PC-9 (cell line): ENCODE results near the gene ENG. TPM values are rescaled to one million over a fixed set of nuclear protein-coding genes. Genes with fewer than 3 reads are reported as not detected.

Experiments
- Bru-seq: library from RNA; stranded (reverse); fragments of 400-500 nt; gene quantifications from one replicate; lab custom pipeline; 2021; lab: Mats Ljungman, UMichigan
- BruChase-seq, 2 experiments: library from RNA; stranded (reverse); fragments of 400-500 nt; gene quantifications; one replicate each; lab custom pipeline; 2021; lab: Mats Ljungman, UMichigan
- BruUV-seq: library from RNA; stranded (reverse); fragments of 400-500 nt; replicated peaks from 2 replicates; lab custom pipeline; 2021; lab: Mats Ljungman, UMichigan
- CTCF ChIA-PET: fragments of 300-600 bp; sonication (Branson Sonifier 250); formaldehyde crosslinking; loops from one replicate; lab custom pipeline; 2022; ENCODE audit warnings: antibody characterized with exemption; lab: Charles Lee
- POLR2A ChIA-PET: fragments of 300-600 bp; sonication (Branson Sonifier 250); formaldehyde crosslinking; loops from one replicate; lab custom pipeline; 2022; ENCODE audit warnings: antibody characterized with exemption; ENCODE audit not compliant: unreplicated experiment; lab: Charles Lee
- DNase-seq, 2 experiments: peaks; one replicate each; pipeline versions ENCODE4 v3.0.0 to v3.0.0-alpha.2; 2015 to 2022; ENCODE audit warnings: mixed read lengths in 1 of 2
- H2AFZ ChIP-seq: fragments of 200-600 bp; sonication (generic); 2 replicates; pipeline ENCODE4 v1.8.1; 2017; ENCODE audit warnings: antibody characterized with exemption
- H3F3A ChIP-seq: fragments of 200-600 bp; sonication (generic); 2 replicates; pipeline ENCODE4 v1.8.1; 2017; ENCODE audit warnings: antibody characterized with exemption, mild to moderate bottlenecking, low read depth; ENCODE audit not compliant: insufficient read depth
- H3K27ac ChIP-seq: fragments of 200-600 bp; sonication (generic); 2 replicates; pipeline ENCODE4 v1.6.1; 2016; ENCODE audit warnings: mixed run types
- H3K27me3 ChIP-seq: fragments of 200-600 bp; sonication (generic); 2 replicates; pipeline ENCODE4 v1.6.1; 2016; ENCODE audit warnings: low read depth, mixed run types; ENCODE audit not compliant: insufficient read depth
- H3K36me3 ChIP-seq: fragments of 200-600 bp; sonication (generic); 2 replicates; pipeline ENCODE4 v1.6.1; 2016; ENCODE audit warnings: low read depth, mixed run types
- H3K4me1 ChIP-seq: fragments of 200-600 bp; sonication (generic); replicated peaks from 2 replicates; pipeline ENCODE4 v1.6.1; 2016; ENCODE audit warnings: mixed run types; ENCODE audit not compliant: insufficient read depth
- H3K4me2 ChIP-seq: fragments of 200-600 bp; sonication (generic); 2 replicates; pipeline ENCODE4 v1.6.1; 2017; ENCODE audit warnings: mixed run types
- H3K4me3 ChIP-seq: fragments of 200-600 bp; sonication (generic); 2 replicates; pipeline ENCODE4 v1.6.1; 2016; ENCODE audit warnings: mixed run types
- H3K79me2 ChIP-seq: fragments of 200-600 bp; sonication (generic); 2 replicates; pipeline ENCODE4 v1.6.1; 2017; ENCODE audit warnings: low read depth, mixed run types
- H3K9me2 ChIP-seq: fragments of 200-600 bp; sonication (generic); 2 replicates; pipeline ENCODE4 v1.8.1; 2017; ENCODE audit warnings: mild to moderate bottlenecking; ENCODE audit not compliant: insufficient read depth
- H3K9me3 ChIP-seq: fragments of 200-600 bp; sonication (generic); 2 replicates; pipeline ENCODE4 v1.8.1; 2016; ENCODE audit warnings: low read depth; ENCODE audit not compliant: insufficient read depth
- H4K20me1 ChIP-seq: fragments of 200-600 bp; sonication (generic); 2 replicates; pipeline ENCODE4 v1.8.1; 2017; ENCODE audit not compliant: insufficient read depth
- EZH2 ChIP-seq: fragments of 200-600 bp; sonication (generic); IDR thresholded peaks from 2 replicates; pipeline ENCODE4 v1.8.0; 2017; ENCODE audit warnings: antibody characterized with exemption, low read depth
- intact Hi-C: fragments of 100-400 bp; cut with micrococcal nuclease; formaldehyde crosslinking; loops from one replicate; pipeline ENCODE4 v1.10.0; 2022; ENCODE audit not compliant: unreplicated experiment
- long read RNA-seq: library from polyadenylated mRNA; stranded (forward); transcript quantifications from one replicate; pipeline ENCODE4 v2.0.0, GENCODE V29; 2022
- total RNA-seq: library from RNA; stranded (reverse); gene quantifications from 2 replicates; pipeline ENCODE4 v1.2.3, GENCODE V29; 2021
- TF ChIP-seq, protein P1 (sequence below): fragments of 200-600 bp; sonication (generic); conservative IDR thresholded peaks from 2 replicates; pipeline ENCODE4 v1.6.1; 2017; ENCODE audit warnings: mixed run types, antibody characterized with exemption, mild to moderate bottlenecking, moderate library complexity

The ENG gene
- 18.4 and 23.1 TPM in 2 replicates for total RNA-seq
- Bru-seq, nascent RNA = percentile 41 among the genes with signal in this experiment
- BruChase-seq, experiment 1, labeled RNA remaining after a 2-hour chase = percentile 32 among the genes with signal in this experiment
- BruChase-seq, experiment 2, labeled RNA remaining after a 6-hour chase = percentile 48 among the genes with signal in this experiment
- long read RNA-seq, transcript ENG-202 (15 exons, 3,048 nt) = major isoform, 35 of 136 reads
- long read RNA-seq, partial matches to known transcripts = 11 of 136 reads
- long read RNA-seq, other reads (novel, unspliced or antisense) = 87 of 136 reads

DNA sequence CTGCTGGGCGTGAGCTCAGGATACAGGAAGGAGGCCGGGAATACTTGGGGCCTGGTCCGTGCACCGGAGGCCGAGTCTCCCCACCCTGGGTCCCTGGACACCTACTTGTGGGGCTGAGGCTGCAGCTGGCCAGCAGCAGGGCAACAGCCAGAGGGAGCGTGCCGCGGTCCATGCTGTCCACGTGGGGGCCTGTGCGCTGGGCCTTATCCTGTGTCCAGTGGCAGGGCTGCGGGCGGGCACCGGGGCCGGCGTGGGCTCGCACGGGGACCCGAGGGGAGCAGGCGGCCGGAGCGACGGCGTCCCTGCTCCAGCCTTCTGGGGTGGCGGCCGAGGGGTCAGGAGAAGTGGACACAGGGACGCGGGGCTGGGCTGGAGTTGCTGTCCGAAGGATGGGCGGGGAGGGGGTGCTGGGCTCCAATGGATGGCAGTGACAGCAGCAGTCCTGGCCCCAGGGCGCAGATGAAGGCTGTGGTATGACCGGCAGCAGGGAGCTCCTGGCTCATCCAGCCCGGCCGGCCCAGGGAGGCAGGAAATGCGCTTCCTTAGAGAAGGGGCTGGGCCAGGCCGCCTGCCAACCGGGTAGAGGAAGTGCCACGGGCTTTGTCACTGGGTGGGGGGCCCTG lies at the start of gene ENG:
ENG (minus strand) TSS at position 475 of the 623 bp plus-strand sequence; CDS start at position 172, 303 bp downstream.
- H3K79me2 ChIP-seq = no peaks in the 10 kb centered on the region
- H3K9me3 ChIP-seq = peaks cover 8% of the 10 kb centered on the region
- BruUV-seq = no TSS peak
- intact Hi-C loops = loop anchor here (1.0 to 2.0 kb wide), 2 partner anchors 15 to 51 kb away; no protein-coding TSS in a partner anchor
- POLR2A ChIA-PET = interaction anchor here (0.5 to 0.6 kb wide), 5 partner anchors 53 to 1058 kb away, joined by 3 to 6 read pairs (median 3); no protein-coding TSS in a partner anchor
- peaks cover 1% of the 10 kb centered on the region; the same call in 1 of the 2 replicates for H3K36me3 ChIP-seq
- H3K4me3 ChIP-seq = peak within 1 kb of the TSS; percentile 54
- H3K27ac ChIP-seq = no peak within 1 kb of the TSS
- peak within 1 kb of the TSS; percentile 76 for H2AFZ ChIP-seq
- H3K4me2 ChIP-seq = peak within 1 kb of the TSS; percentile 81
- H4K20me1 ChIP-seq = no peaks in the 10 kb centered on the region
- DNase-seq = peak; percentile 43 to 78
- CTCF ChIA-PET = interaction anchor here (1.0 to 1.6 kb wide), 3 partner anchors 15 to 69 kb away, joined by 3 to 4 read pairs (median 3); partner anchors contain the start of gene CDK9
- H3K9me2 ChIP-seq = no peaks in the 10 kb centered on the region
- peaks cover 16% of the 10 kb centered on the region for H3K4me1 ChIP-seq
- peaks cover 5% of the 10 kb centered on the region; the same call in 1 of the 2 replicates for H3F3A ChIP-seq
- TF ChIP-seq EZH2 = no peak
- TF ChIP-seq, protein P1, sequence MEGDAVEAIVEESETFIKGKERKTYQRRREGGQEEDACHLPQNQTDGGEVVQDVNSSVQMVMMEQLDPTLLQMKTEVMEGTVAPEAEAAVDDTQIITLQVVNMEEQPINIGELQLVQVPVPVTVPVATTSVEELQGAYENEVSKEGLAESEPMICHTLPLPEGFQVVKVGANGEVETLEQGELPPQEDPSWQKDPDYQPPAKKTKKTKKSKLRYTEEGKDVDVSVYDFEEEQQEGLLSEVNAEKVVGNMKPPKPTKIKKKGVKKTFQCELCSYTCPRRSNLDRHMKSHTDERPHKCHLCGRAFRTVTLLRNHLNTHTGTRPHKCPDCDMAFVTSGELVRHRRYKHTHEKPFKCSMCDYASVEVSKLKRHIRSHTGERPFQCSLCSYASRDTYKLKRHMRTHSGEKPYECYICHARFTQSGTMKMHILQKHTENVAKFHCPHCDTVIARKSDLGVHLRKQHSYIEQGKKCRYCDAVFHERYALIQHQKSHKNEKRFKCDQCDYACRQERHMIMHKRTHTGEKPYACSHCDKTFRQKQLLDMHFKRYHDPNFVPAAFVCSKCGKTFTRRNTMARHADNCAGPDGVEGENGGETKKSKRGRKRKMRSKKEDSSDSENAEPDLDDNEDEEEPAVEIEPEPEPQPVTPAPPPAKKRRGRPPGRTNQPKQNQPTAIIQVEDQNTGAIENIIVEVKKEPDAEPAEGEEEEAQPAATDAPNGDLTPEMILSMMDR = no peak
- no peaks in the 10 kb centered on the region for H3K27me3 ChIP-seq

DNA sequence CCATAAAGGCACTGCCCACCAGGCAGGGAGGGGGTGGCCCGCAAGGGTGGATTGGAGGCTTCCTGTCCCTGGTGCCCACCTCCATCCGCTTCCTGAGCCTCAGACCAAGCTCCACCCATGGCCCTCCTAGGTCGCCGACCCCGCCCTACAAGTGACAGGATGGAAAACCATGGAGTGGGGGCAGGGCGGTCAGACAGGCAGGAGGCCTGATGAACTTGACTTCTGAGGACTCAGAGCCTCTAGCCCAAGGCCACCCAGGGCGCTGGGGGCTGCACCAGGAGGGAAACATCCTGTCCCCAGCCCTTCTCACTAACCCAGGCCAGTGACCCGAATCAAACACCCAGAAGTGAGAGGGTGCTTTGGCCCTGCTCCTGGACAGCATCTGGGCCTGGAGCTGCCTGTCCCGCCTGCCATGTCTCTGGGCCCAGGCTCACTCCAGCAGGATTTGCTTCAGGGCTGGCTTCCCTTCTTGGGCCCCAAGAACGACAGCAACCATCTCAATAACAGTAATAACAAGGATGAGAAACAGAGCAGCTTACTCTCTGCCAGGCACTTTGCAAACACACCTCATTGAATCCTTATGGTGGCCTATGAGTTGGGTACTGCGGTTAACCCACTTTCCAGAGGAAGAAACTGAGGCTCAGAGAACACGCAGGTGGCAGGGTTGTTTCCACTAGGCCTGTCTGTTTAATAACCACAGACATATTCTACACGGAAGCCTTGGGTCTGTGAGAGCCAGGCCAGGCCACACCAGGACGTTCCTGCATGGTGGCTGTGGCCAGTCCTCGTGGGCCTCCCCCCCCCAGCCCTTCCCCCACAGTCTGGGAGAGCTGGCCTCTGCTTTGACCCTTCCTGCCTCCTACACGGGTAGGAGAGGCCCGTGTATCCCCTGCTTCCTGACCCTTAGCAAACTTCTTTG lies 49.4 kb upstream of the ENG start:
- Histone ChIP-seq H3K27ac (no peak overlapping the region), H4K20me1 (no peaks in the 10 kb centered on the region), H2AFZ (no peak overlapping the region), H3K4me1 (peaks cover 20% of the 10 kb centered on the region; the same call in 1 of the 2 replicates), H3K9me2 (no peaks in the 10 kb centered on the region), H3K4me2 (no peak overlapping the region), H3F3A (peaks cover 31% of the 10 kb centered on the region), H3K4me3 (no peak overlapping the region), H3K9me3 (no peaks in the 10 kb centered on the region), H3K27me3 (no peaks in the 10 kb centered on the region), H3K79me2 (no peaks in the 10 kb centered on the region), H3K36me3 (no peaks in the 10 kb centered on the region)
- DNase-seq = no peak
- ChIA-PET POLR2A (no interaction called here), CTCF (interaction anchor here (0.5 kb wide), 1 partner anchor 383 kb away, joined by 18 read pairs; no protein-coding TSS in a partner anchor)
- intact Hi-C loops = no loop called here
- TF ChIP-seq EZH2 = no peak
- TF ChIP-seq, protein P1 = no peak
- no TSS peak for BruUV-seq
